Measurements from ENCODE around the gene PHIP.

Gene PHIP

GRCh38 chr6:79070206-79070825 lies 7.7 kb downstream of the PHIP start:
- no peak for DNase-seq

- no peak for DNase-seq
Observed at GRCh38 chr6:79066828-79067227, 11.2 kb downstream of the PHIP start.

- no peak for DNase-seq
Observed at GRCh38 chr6:79066330-79066729, 11.7 kb downstream of the PHIP start.

- no peak for DNase-seq
Observed at GRCh38 chr6:79065232-79065631, 12.8 kb downstream of the PHIP start.

GRCh38 chr6:79064635-79065034 lies 13.4 kb downstream of the PHIP start:
- no peak for DNase-seq

GRCh38 chr6:79062708-79063107 lies 15.3 kb downstream of the PHIP start:
- DNase-seq: no peak

GRCh38 chr6:79057746-79058145 lies 20.3 kb downstream of the PHIP start:
- DNase-seq: no peak

- DNase-seq: no peak
Observed at GRCh38 chr6:79056226-79056625, 21.8 kb downstream of the PHIP start.

- no peak for DNase-seq
Observed at GRCh38 chr6:79048611-79049010, 29.4 kb downstream of the PHIP start.

- DNase-seq: no peak
Observed at GRCh38 chr6:79047072-79047471, 31.0 kb downstream of the PHIP start.

GRCh38 chr6:79045966-79046365 lies 32.1 kb downstream of the PHIP start:
- DNase-seq: no peak

GRCh38 chr6:79042799-79043126 lies 35.3 kb downstream of the PHIP start:
- no peak for DNase-seq

GRCh38 chr6:79042088-79042798 lies 35.8 kb downstream of the PHIP start:
- no peak for DNase-seq

GRCh38 chr6:79040083-79040482 lies 38.0 kb downstream of the PHIP start:
- DNase-seq: no peak

- no peak for DNase-seq
Observed at GRCh38 chr6:79038061-79038460, 40.0 kb downstream of the PHIP start.

- DNase-seq: no peak
Observed at GRCh38 chr6:79034865-79035264, 43.2 kb downstream of the PHIP start.

- no peak for DNase-seq
Observed at GRCh38 chr6:79033279-79033678, 44.8 kb downstream of the PHIP start.

GRCh38 chr6:79031821-79032590 lies 46.0 kb downstream of the PHIP start:
- no peak for DNase-seq

GRCh38 chr6:79030511-79030910 lies 47.5 kb downstream of the PHIP start:
- DNase-seq: no peak

- DNase-seq: no peak
Observed at GRCh38 chr6:79030023-79030422, 48.0 kb downstream of the PHIP start.

GRCh38 chr6:79028641-79029314 lies 49.3 kb downstream of the PHIP start:
- no peak for DNase-seq

GRCh38 chr6:79011940-79012339 lies 66.1 kb downstream of the PHIP start:
- no peak for DNase-seq

- no peak for DNase-seq
Observed at GRCh38 chr6:79010422-79010821, 67.6 kb downstream of the PHIP start.

GRCh38 chr6:79009819-79010218 lies 68.2 kb downstream of the PHIP start:
- DNase-seq: no peak

Measured in effector CD8-positive, alpha-beta T cell (primary cell).